GM12875 (cell line): Measurements from ENCODE around the gene MARCHF4.

Experiments
- H3K4me3 ChIP-seq: one replicate; pipeline ENCODE4 v1.5.1; 2011; ENCODE audit warnings: low read depth, low read length, control low read depth
- TF ChIP-seq, protein P1 (sequence below): IDR thresholded peaks from 2 replicates; pipeline ENCODE4 v1.5.1; 2011; ENCODE audit warnings: low read depth, mild to moderate bottlenecking, control low read depth, inconsistent platforms, low read length, moderate library complexity, borderline replicate concordance; ENCODE audit not compliant: insufficient read depth

The MARCHF4 gene, protein sequence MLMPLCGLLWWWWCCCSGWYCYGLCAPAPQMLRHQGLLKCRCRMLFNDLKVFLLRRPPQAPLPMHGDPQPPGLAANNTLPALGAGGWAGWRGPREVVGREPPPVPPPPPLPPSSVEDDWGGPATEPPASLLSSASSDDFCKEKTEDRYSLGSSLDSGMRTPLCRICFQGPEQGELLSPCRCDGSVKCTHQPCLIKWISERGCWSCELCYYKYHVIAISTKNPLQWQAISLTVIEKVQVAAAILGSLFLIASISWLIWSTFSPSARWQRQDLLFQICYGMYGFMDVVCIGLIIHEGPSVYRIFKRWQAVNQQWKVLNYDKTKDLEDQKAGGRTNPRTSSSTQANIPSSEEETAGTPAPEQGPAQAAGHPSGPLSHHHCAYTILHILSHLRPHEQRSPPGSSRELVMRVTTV

DNA sequence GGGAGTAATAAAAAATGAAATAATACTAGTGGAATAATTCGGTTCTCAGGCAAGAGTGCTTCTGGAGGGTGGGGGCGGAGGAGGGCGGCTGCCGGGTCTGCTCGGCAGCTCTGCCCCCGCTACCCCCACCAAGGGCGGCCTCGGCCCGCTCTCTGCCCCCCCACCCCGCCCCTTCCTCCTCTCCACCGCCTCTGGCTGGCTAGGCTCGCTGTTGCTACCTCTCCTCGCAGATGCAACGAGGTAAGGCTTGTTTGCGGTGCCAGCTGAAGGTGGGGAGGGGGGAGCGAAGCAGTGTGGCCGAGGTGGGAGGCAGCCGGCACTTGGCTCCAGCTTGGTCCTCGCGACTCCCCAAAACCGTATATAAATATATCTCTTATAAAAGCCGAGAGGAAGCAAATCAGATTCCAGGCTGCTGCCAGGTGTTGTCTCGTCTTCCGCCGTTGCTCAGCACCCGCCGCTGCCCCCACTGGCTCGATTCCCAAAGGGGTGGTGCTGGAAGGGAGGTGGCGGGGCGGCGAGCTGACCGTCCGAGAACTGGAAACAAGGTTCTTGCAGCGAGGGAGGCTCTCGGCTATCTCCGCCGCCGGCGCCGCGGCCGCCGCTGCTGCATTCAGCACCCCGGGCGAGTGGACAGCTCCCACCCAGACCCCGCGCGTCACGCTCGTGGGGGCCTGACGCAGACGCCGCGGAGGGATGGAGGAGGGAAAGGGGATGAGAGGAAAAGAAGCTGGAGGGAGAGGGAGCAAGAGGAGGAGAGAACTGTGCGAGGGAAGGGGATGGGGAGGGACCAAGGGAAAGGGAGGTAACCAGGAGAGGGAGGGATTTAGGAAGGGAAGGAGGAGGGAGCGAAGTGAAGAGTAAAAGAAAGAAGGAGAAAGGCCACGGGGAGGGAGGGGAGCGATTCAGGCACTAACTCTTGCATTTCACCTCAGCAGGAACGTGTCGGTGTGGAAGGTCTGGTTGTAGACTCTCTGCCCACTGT is at the start of gene MARCHF4:
MARCHF4 (minus strand) TSS at position 763 of the 982 bp plus-strand sequence. CDS start 2,223 bp downstream, outside the sequence.
- TF ChIP-seq, protein P1, sequence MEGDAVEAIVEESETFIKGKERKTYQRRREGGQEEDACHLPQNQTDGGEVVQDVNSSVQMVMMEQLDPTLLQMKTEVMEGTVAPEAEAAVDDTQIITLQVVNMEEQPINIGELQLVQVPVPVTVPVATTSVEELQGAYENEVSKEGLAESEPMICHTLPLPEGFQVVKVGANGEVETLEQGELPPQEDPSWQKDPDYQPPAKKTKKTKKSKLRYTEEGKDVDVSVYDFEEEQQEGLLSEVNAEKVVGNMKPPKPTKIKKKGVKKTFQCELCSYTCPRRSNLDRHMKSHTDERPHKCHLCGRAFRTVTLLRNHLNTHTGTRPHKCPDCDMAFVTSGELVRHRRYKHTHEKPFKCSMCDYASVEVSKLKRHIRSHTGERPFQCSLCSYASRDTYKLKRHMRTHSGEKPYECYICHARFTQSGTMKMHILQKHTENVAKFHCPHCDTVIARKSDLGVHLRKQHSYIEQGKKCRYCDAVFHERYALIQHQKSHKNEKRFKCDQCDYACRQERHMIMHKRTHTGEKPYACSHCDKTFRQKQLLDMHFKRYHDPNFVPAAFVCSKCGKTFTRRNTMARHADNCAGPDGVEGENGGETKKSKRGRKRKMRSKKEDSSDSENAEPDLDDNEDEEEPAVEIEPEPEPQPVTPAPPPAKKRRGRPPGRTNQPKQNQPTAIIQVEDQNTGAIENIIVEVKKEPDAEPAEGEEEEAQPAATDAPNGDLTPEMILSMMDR, result no peak
- no peak within 1 kb of the TSS for H3K4me3 ChIP-seq

DNA sequence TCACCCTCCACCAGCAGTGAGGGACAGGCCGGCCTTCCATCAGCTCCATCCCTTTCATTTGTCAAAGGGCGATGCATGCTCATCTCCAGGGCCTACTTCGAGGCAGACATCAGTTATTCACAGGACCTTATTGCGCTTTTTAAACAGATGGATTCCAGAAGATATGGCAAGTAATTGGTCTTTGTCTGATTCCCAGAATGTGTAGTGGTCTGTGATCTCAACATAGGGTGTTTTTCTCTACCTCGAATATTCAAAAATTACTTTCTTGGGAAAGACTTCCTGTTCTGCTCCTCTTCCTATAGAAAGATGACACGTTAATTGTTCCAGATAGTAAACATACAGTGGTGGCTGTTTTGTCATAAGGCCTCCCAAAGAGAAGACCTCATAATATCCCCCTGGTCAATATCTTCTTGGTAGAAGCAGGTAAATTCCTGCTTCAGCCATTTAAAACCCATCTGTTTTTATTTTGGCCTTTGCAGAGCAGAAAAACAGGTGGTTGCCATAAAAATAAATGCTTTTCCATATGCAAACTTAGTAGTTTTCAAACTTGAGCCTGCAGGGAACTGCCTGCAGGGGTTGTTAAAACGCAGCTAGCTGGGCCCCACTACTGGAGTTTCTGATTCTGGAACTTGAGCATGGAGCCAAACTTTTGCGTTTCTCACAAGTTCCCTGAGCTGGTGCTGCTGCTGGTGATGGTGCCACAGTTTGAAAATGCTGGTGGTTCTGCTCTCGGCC is 48.3 kb upstream of the MARCHF4 start:
- TF ChIP-seq, protein P1, result no peak
- no peak overlapping the region for H3K4me3 ChIP-seq

GRCh38 chr2:216418981-216419380 is 46.7 kb upstream of the MARCHF4 start:
- TF ChIP-seq, protein P1, result no peak
- H3K4me3 ChIP-seq, result no peak overlapping the region

GRCh38 chr2:216416571-216417307 is 44.5 kb upstream of the MARCHF4 start:
- TF ChIP-seq, protein P1, result no peak
- no peak overlapping the region for H3K4me3 ChIP-seq

- TF ChIP-seq, protein P1, result no peak
- no peak overlapping the region for H3K4me3 ChIP-seq
Observed at GRCh38 chr2:216415541-216415940, 43.3 kb upstream of the MARCHF4 start.

- TF ChIP-seq, protein P1, result no peak
- H3K4me3 ChIP-seq, result no peak overlapping the region
Observed at GRCh38 chr2:216414772-216415319, 42.6 kb upstream of the MARCHF4 start.
